CD4-positive, alpha-beta T cell treated with Interleukin-12 subunit alpha and Interleukin-12 subunit beta, for 1 hour (primary cell): ENCODE measurements around the gene CSTA.

ENCODE experiments used
- DNase-seq: peaks from one replicate; pipeline ENCODE4 v3.0.0-alpha.2; 2020

Gene CSTA

GRCh38 chr3:122382888-122383666 is 58.0 kb downstream of the CSTA start, which contains the start of gene MIX23:
MIX23 (minus strand) TSS chr3:122383231; CDS start chr3:122383224, 7 bp downstream.
- DNase-seq: peak; percentile 85

GRCh38 chr3:122383771-122384697 is 59.0 kb downstream of the CSTA start, which contains the start of gene FAM162A:
FAM162A (plus strand) TSS chr3:122384182; CDS start chr3:122384266, 84 bp downstream.
- peak; percentile 94 for DNase-seq

- no peak for DNase-seq
Measured at GRCh38 chr3:122387709-122388108, 62.7 kb downstream of the CSTA start.

GRCh38 chr3:122389197-122389596 is 64.1 kb downstream of the CSTA start:
- no peak for DNase-seq

- DNase-seq: no peak
Measured at GRCh38 chr3:122389892-122390291, 64.8 kb downstream of the CSTA start.

GRCh38 chr3:122390665-122391064 is 65.6 kb downstream of the CSTA start:
- no peak for DNase-seq
